ENCODE data around the gene VPS26B. TPM values are rescaled to one million over a fixed set of nuclear protein-coding genes. Genes with fewer than 3 reads are reported as not detected.

Gene VPS26B
- total RNA-seq, 1 donor from 2014 or later: 50.4 TPM

GRCh38 chr11:134196756-134197155 is 27.7 kb upstream of the VPS26B start:
- TF ChIP-seq CTCF (IDR thresholded peaks at IDR 0.05): no peak
- no peak overlapping the region for H3K4me3 Mint-ChIP-seq (ENCODE audit: unreplicated experiment)
- H3K27me3 Mint-ChIP-seq (ENCODE audit: low read depth): no peaks in the 10 kb centered on the region
- H3K9me3 Mint-ChIP-seq (ENCODE audit: low read depth): no peaks in the 10 kb centered on the region
- DNase-seq (ENCODE audit: low spot score): no peak
- peaks cover 32% of the 10 kb centered on the region for H3K36me3 Mint-ChIP-seq (ENCODE audit: low read depth)
- no peaks in the 10 kb centered on the region for H3K4me1 Mint-ChIP-seq (ENCODE audit: low read depth)
- no peak overlapping the region for H3K27ac Mint-ChIP-seq (ENCODE audit: unreplicated experiment)

- Mint-ChIP-seq H3K4me1 (ENCODE audit: low read depth) (no peaks in the 10 kb centered on the region), H3K36me3 (ENCODE audit: low read depth) (peaks cover 30% of the 10 kb centered on the region), H3K27me3 (ENCODE audit: low read depth) (no peaks in the 10 kb centered on the region), H3K9me3 (ENCODE audit: low read depth) (no peaks in the 10 kb centered on the region), H3K4me3 (ENCODE audit: unreplicated experiment) (no peak overlapping the region), H3K27ac (ENCODE audit: unreplicated experiment) (no peak overlapping the region)
- no peak for DNase-seq (ENCODE audit: low spot score)
- no peak for TF ChIP-seq CTCF (IDR thresholded peaks at IDR 0.05)
Observed at GRCh38 chr11:134199531-134199930, 24.9 kb upstream of the VPS26B start.

GRCh38 chr11:134200688-134201087 is 23.8 kb upstream of the VPS26B start:
- H3K27me3 Mint-ChIP-seq (ENCODE audit: low read depth): no peaks in the 10 kb centered on the region
- no peak for DNase-seq (ENCODE audit: low spot score)
- no peak overlapping the region for H3K27ac Mint-ChIP-seq (ENCODE audit: unreplicated experiment)
- peaks cover 30% of the 10 kb centered on the region for H3K36me3 Mint-ChIP-seq (ENCODE audit: low read depth)
- no peaks in the 10 kb centered on the region for H3K4me1 Mint-ChIP-seq (ENCODE audit: low read depth)
- H3K4me3 Mint-ChIP-seq (ENCODE audit: unreplicated experiment): no peak overlapping the region
- H3K9me3 Mint-ChIP-seq (ENCODE audit: low read depth): no peaks in the 10 kb centered on the region
- no peak for TF ChIP-seq CTCF (IDR thresholded peaks at IDR 0.05)

GRCh38 chr11:134202661-134203060 is 21.8 kb upstream of the VPS26B start:
- no peaks in the 10 kb centered on the region for H3K9me3 Mint-ChIP-seq (ENCODE audit: low read depth)
- no peak for DNase-seq (ENCODE audit: low spot score)
- H3K4me3 Mint-ChIP-seq (ENCODE audit: unreplicated experiment): no peak overlapping the region
- peaks cover 24% of the 10 kb centered on the region for H3K36me3 Mint-ChIP-seq (ENCODE audit: low read depth)
- no peak overlapping the region for H3K27ac Mint-ChIP-seq (ENCODE audit: unreplicated experiment)
- no peaks in the 10 kb centered on the region for H3K27me3 Mint-ChIP-seq (ENCODE audit: low read depth)
- no peak for TF ChIP-seq CTCF (IDR thresholded peaks at IDR 0.05)
- H3K4me1 Mint-ChIP-seq (ENCODE audit: low read depth): no peaks in the 10 kb centered on the region

GRCh38 chr11:134205729-134206128 is 18.7 kb upstream of the VPS26B start:
- DNase-seq (ENCODE audit: low spot score): no peak
- H3K27ac Mint-ChIP-seq (ENCODE audit: unreplicated experiment): no peak overlapping the region
- TF ChIP-seq CTCF (IDR thresholded peaks at IDR 0.05): no peak
- no peaks in the 10 kb centered on the region for H3K9me3 Mint-ChIP-seq (ENCODE audit: low read depth)
- H3K27me3 Mint-ChIP-seq (ENCODE audit: low read depth): no peaks in the 10 kb centered on the region
- no peak overlapping the region for H3K4me3 Mint-ChIP-seq (ENCODE audit: unreplicated experiment)
- H3K4me1 Mint-ChIP-seq (ENCODE audit: low read depth): no peaks in the 10 kb centered on the region
- H3K36me3 Mint-ChIP-seq (ENCODE audit: low read depth): peaks cover 15% of the 10 kb centered on the region
